Activated CD4-positive, alpha-beta T cell treated with anti-CD3 and anti-CD28 coated beads, Interleukin-2, amount 50 U/mL, for 24 hours (primary cell): ENCODE measurements around the gene DPYD.

Experiments
- DNase-seq, 2 donors: peaks; one replicate each; pipeline ENCODE4 v3.0.0-alpha.2; 2020; ENCODE audit warnings: low read depth in 1 of 2, low spot score in 1 of 2

Gene DPYD

GRCh38 chr1:97712980-97713379, 207.9 kb downstream of the DPYD start:
- no peak for DNase-seq

- DNase-seq: no peak
These were observed 209.0 kb downstream of the DPYD start for GRCh38 chr1:97711858-97712257.

- DNase-seq: no peak
These were observed 227.2 kb downstream of the DPYD start for GRCh38 chr1:97693601-97694000.

- DNase-seq: no peak
These were observed 229.5 kb downstream of the DPYD start for GRCh38 chr1:97691325-97691724.

- no peak for DNase-seq
These were observed 235.5 kb downstream of the DPYD start for GRCh38 chr1:97685360-97685759.

GRCh38 chr1:97680894-97681293, 239.9 kb downstream of the DPYD start:
- DNase-seq: no peak

- DNase-seq: no peak
These were observed 240.4 kb downstream of the DPYD start for GRCh38 chr1:97680470-97680869.

- DNase-seq: no peak
These were observed 243.1 kb downstream of the DPYD start for GRCh38 chr1:97677702-97678101.

GRCh38 chr1:97674517-97674916, 246.3 kb downstream of the DPYD start:
- DNase-seq: no peak

- DNase-seq: no peak
These were observed 251.9 kb downstream of the DPYD start for GRCh38 chr1:97668945-97669344.

- DNase-seq: no peak
These were observed 260.3 kb downstream of the DPYD start for GRCh38 chr1:97660431-97661105.

- DNase-seq: no peak
These were observed 265.8 kb downstream of the DPYD start for GRCh38 chr1:97654876-97655585.

GRCh38 chr1:97651250-97651649, 269.6 kb downstream of the DPYD start:
- DNase-seq: no peak

GRCh38 chr1:97649591-97649990, 271.2 kb downstream of the DPYD start:
- no peak for DNase-seq

GRCh38 chr1:97647776-97648175, 273.1 kb downstream of the DPYD start:
- DNase-seq: no peak

GRCh38 chr1:97646071-97646470, 274.8 kb downstream of the DPYD start:
- no peak for DNase-seq

GRCh38 chr1:97640677-97641076, 280.2 kb downstream of the DPYD start:
- no peak for DNase-seq

GRCh38 chr1:97636941-97637340, 283.9 kb downstream of the DPYD start:
- no peak for DNase-seq

- no peak for DNase-seq
These were observed 286.1 kb downstream of the DPYD start for GRCh38 chr1:97634758-97635157.

- no peak for DNase-seq
These were observed 288.1 kb downstream of the DPYD start for GRCh38 chr1:97632776-97633175.

- no peak for DNase-seq
These were observed 288.8 kb downstream of the DPYD start for GRCh38 chr1:97632075-97632474.

GRCh38 chr1:97630948-97631347, 289.9 kb downstream of the DPYD start:
- no peak for DNase-seq

- DNase-seq: no peak
These were observed 290.6 kb downstream of the DPYD start for GRCh38 chr1:97630281-97630680.
